ENCODE results near the gene FTO.

The FTO gene

DNA sequence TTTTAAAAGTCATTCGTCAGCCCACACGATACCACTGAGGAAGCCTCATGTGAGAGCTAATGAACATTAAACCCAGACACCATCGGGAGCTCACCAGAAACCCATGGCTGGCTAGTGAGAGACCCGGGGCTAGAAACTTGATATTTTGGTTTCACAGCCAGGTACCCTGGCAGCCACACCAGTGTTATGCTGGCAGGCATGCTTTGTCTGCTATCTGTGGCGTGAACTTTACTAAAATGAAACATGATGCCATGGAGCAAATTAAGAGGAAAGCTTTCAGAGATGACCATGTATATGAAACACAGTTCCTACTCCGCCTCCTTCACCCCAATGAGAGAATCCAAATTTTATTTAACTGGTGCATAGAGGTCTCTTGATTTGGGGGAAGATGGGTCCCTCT, 291.4 kb downstream of the FTO start:
- DNase-seq (ENCODE audit: low spot score), result no peak
- Histone ChIP-seq H3K4me3 (no peak overlapping the region), H3K27ac (no peak overlapping the region)
- TF ChIP-seq, protein P1, sequence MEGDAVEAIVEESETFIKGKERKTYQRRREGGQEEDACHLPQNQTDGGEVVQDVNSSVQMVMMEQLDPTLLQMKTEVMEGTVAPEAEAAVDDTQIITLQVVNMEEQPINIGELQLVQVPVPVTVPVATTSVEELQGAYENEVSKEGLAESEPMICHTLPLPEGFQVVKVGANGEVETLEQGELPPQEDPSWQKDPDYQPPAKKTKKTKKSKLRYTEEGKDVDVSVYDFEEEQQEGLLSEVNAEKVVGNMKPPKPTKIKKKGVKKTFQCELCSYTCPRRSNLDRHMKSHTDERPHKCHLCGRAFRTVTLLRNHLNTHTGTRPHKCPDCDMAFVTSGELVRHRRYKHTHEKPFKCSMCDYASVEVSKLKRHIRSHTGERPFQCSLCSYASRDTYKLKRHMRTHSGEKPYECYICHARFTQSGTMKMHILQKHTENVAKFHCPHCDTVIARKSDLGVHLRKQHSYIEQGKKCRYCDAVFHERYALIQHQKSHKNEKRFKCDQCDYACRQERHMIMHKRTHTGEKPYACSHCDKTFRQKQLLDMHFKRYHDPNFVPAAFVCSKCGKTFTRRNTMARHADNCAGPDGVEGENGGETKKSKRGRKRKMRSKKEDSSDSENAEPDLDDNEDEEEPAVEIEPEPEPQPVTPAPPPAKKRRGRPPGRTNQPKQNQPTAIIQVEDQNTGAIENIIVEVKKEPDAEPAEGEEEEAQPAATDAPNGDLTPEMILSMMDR (IDR thresholded peaks at IDR 0.05), result no peak

DNA sequence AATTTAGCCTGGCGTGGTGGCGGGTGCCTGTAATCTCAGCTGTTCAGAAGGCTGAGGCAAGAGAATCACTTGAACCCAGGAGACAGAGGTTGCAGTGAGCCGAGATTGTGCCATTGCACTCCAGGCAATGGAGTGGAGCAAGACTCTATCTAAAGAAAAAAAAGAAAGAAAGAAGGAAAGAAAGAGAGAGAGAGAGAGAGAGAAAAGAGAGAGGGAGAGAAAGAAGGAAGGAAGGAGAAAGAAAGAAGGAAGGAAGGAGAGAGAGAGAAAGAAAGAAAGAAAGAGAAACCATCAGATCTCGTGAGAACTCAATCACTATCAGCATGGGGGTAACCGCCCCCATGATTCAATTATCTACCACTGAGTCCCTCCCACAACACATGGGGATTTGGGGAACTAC, 293.0 kb downstream of the FTO start:
- DNase-seq (ENCODE audit: low spot score), result no peak
- no peak overlapping the region for H3K4me3 ChIP-seq
- no peak overlapping the region for H3K27ac ChIP-seq
- TF ChIP-seq, protein P1 (IDR thresholded peaks at IDR 0.05), result no peak

DNA sequence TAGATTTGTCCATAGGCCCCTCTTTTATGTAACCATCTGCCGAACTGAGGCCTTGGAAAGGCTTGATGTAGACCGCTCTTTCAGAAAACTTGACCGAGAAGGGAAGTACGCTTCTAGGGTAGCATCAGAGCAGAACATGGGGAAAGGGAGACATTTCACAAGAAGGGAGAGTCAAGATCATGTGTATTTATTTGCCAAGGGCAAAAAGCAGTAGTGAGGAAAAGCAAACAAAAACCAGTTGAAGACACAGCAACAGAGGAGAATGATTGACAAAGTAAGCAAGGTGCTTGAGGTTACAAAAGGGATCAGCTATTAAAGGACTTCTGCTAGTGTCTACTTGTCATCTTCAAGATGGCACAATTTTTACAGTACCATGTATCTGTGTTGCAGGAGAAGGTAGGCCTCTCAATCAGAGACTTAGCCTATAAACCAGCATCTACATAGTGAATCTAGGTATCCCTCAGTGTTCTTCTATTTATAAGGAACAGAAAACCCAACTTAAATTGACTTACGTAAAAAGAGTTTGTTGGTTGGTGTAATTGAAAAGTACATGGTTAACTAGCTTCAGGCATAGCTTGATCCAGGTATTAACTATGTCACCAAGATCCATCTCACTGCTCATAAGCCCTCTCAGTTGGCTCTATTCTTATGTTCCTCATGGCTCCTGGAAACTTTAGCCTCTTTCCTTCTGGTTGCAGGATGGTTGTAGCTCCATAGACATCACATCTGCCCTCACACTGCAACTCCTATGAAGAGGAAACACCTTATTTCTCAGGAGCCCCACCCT, 294.3 kb downstream of the FTO start:
- TF ChIP-seq, protein P1 (IDR thresholded peaks at IDR 0.05), result no peak
- Histone ChIP-seq H3K27ac (no peak overlapping the region), H3K4me3 (no peak overlapping the region)
- DNase-seq (ENCODE audit: low spot score), result no peak

DNA sequence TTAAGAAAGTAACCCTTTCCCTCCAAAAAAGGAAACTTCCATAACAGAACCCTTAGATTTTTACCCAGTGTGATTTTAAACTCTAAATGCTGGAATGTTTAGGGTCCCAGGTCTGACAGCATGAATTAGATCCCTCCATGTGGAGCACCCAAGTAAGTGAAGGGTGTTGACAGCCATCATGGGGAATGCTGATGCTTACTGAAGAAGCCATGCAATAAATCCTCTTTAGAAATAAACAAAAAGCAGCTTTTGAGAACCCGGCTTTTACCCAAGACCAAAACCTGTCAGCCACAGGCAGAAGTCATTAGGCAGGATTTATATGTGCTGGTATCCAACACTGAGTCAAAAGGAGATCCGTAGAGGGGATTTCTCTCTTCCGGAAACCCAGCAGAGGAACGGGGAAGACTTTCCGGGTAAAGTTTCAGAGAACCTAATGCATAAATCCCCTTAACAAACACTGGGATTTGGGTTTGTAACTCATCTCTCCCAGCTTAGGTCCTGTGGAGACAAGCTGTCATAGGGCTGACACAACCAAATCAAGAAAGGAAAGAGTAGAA, 295.1 kb downstream of the FTO start:
- Histone ChIP-seq H3K4me3 (no peak overlapping the region), H3K27ac (no peak overlapping the region)
- TF ChIP-seq, protein P1 (IDR thresholded peaks at IDR 0.05), result no peak
- no peak for DNase-seq (ENCODE audit: low spot score)

DNA sequence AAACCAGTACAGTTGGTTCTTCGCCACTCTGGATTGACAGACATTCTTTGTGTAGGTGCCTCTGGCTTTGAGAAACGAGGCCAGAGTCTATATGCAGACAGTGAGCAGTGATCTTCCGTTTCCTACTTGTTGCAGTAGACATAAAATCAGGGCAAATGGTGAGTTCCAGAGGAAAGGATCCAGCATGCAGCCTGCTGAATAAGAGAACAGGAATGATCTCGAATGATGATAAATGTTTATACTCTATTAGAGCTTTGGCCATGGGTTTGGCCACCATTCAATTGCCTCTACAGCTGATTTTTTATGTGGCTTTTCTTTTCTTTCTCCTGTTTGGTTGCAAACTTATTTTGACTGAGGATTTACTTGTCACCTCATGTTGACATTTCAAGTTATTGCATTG, 295.9 kb downstream of the FTO start:
- no peak overlapping the region for H3K27ac ChIP-seq

DNA sequence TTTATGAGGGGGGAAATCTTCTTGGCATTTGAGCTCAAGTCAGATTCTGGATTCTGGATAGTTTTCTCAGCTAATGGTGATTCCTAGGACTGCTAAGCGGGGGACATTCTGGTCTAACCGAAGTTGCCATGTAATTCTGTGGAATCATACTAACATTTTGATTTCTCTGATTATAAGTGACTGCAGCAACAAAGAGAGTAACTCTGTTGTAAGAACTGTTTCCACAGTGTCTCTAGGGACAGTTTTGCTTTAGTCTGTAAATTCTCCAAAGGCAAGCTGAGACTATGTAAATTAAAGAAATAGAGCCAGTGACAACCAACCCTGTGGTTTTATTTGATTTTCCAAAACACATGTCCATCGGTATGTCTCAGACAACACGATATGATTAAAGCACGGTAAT, 296.4 kb downstream of the FTO start:
- DNase-seq (ENCODE audit: low spot score), result no peak
- H3K27ac ChIP-seq, result no peak overlapping the region
- TF ChIP-seq, protein P1 (IDR thresholded peaks at IDR 0.05), result no peak

More for the DNA sequence above, 295.9 kb downstream of the FTO start:
- H3K4me3 ChIP-seq, result no peak overlapping the region
- TF ChIP-seq, protein P1 (IDR thresholded peaks at IDR 0.05), result no peak
- no peak for DNase-seq (ENCODE audit: low spot score)

DNA sequence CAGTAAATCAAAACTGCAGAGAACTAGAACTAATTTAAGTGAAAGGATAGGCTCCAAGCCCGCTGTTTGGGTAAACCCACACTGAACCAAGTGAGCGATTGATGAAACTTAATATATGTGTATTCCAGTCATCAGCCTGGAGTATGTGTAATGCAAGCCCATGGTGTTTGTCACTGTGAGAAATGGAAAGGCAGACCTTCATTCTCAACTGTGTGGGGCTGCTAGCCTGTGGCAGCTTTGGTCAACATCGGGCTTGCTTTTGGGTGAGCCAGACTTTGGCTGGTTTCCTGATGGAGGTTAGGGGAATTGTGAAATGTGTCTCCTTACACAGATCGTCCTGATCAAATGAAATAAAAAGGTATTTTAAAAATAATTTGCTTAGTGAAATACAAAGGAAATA, 302.7 kb downstream of the FTO start:
- DNase-seq (ENCODE audit: low spot score), result no peak
- Histone ChIP-seq H3K4me3 (no peak overlapping the region), H3K27ac (no peak overlapping the region)
- TF ChIP-seq, protein P1 (IDR thresholded peaks at IDR 0.05), result no peak

More for the DNA sequence above, 296.4 kb downstream of the FTO start:
- H3K4me3 ChIP-seq, result no peak overlapping the region
